ENCODE measurements around the gene RPL15.

RPL15 gene

DNA sequence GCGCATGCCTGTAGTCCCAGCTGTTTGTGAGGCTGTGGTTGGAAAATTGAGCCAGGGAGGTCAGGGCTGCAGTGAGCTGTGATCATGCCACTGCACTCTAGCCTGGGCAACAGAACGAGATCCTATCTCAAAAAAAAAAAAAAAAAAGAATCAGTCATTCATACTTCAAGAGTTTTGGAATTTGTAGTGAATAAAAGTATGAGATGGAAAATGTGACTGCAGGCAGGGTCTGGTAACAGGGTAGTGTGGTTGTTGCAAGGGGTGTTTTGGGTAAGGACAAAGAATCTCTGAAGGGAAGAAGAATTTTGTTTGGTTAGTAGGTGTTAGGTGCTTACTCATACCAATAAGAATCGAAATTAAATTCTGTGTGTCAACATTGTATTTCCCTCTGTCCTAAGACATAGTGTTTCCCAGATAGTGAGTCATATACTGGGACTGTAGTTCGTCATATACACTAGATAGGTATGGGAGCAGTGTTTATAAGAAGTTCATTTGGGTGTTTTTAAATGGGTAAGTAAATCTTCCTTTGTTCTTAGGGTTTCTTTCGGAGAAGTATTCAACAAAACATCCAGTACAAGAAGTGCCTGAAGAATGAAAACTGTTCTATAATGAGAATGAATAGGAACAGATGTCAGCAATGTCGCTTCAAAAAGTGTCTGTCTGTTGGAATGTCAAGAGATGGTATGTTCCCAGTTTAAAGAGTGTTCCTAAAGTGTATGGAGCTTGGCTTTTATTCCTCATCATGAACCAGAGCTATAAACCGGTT lies 42.4 kb downstream of the RPL15 start:
- H3K9me3 ChIP-seq, result no peaks in the 10 kb centered on the region
- no peak overlapping the region for H3K4me3 ChIP-seq
- intact Hi-C loops (cut with DNase I; ENCODE audit: low total_unique reads), result no loop called here
- peak overlapping the region in 1 of 2 donors; percentile 18 for H3K27ac ChIP-seq
- no peak for TF ChIP-seq CTCF (IDR thresholded peaks at IDR 0.05)
- no peak for DNase-seq
- no peaks in the 10 kb centered on the region for H3K27me3 ChIP-seq
- H3K36me3 ChIP-seq, result peaks cover 19 to 46% (median 33%) of the 10 kb centered on the region in 3 donors
- peaks cover 0 to 74% (median 19%) of the 10 kb centered on the region in 4 donors for H3K4me1 ChIP-seq

GRCh38 chr3:23960649-23961048 lies 43.7 kb downstream of the RPL15 start:
- Histone ChIP-seq H3K4me3 (no peak overlapping the region), H3K27me3 (no peaks in the 10 kb centered on the region), H3K9me3 (no peaks in the 10 kb centered on the region), H3K27ac (no peak overlapping the region), H3K4me1 (peaks cover 0 to 74% (median 23%) of the 10 kb centered on the region in 4 donors), H3K36me3 (peaks cover 21 to 43% (median 42%) of the 10 kb centered on the region in 3 donors)
- TF ChIP-seq CTCF (IDR thresholded peaks at IDR 0.05), result no peak
- DNase-seq, result no peak
- intact Hi-C loops (cut with DNase I; ENCODE audit: low total_unique reads), result no loop called here

DNA sequence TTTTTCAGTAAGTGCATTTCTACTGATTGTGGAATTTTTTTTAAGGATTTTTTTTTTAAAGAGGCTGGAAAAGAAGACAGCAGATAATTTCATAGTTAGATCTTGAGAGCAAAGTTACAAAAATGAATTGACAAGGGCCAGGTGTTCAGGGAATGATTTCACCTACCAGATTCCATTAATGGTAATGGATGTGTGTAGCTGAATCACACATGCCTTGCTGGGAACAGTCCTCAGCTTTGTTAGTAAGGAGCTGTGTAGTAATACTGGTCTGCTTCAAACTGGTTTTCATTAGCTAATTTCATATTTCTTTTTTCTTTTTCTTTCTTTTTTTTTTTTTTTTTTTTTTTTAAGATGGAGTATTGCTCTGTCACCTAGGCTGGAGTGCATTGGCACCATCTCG lies 44.1 kb downstream of the RPL15 start:
- no peak overlapping the region for H3K4me3 ChIP-seq
- no peaks in the 10 kb centered on the region for H3K27me3 ChIP-seq
- H3K36me3 ChIP-seq, result peaks cover 21 to 46% (median 43%) of the 10 kb centered on the region in 3 donors
- H3K4me1 ChIP-seq, result peaks cover 0 to 74% (median 27%) of the 10 kb centered on the region in 4 donors
- no peaks in the 10 kb centered on the region for H3K9me3 ChIP-seq
- no peak overlapping the region for H3K27ac ChIP-seq
- DNase-seq, result no peak
- intact Hi-C loops (cut with DNase I; ENCODE audit: low total_unique reads), result no loop called here
- no peak for TF ChIP-seq CTCF (IDR thresholded peaks at IDR 0.05)

DNA sequence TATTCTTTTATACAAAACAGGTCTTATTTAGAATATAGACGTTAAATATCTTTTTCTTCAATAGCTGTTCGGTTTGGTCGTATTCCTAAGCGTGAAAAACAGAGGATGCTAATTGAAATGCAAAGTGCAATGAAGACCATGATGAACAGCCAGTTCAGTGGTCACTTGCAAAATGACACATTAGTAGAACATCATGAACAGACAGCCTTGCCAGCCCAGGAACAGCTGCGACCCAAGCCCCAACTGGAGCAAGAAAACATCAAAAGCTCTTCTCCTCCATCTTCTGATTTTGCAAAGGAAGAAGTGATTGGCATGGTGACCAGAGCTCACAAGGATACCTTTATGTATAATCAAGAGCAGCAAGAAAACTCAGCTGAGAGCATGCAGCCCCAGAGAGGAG lies 45.0 kb downstream of the RPL15 start:
- intact Hi-C loops (cut with DNase I; ENCODE audit: low total_unique reads), result no loop called here
- Histone ChIP-seq H3K4me3 (no peak overlapping the region), H3K27ac (no peak overlapping the region), H3K36me3 (peaks cover 21 to 53% (median 43%) of the 10 kb centered on the region in 3 donors), H3K27me3 (no peaks in the 10 kb centered on the region), H3K9me3 (no peaks in the 10 kb centered on the region), H3K4me1 (peaks cover 0 to 74% (median 31%) of the 10 kb centered on the region in 4 donors)
- DNase-seq, result no peak
- TF ChIP-seq CTCF (IDR thresholded peaks at IDR 0.05), result no peak

- Histone ChIP-seq H3K9me3 (no peaks in the 10 kb centered on the region), H3K27ac (peak overlapping the region in 1 of 2 donors; percentile 13), H3K27me3 (no peaks in the 10 kb centered on the region), H3K4me3 (no peak overlapping the region), H3K36me3 (peaks cover 24 to 64% (median 35%) of the 10 kb centered on the region in 3 donors), H3K4me1 (peaks cover 0 to 73% (median 27%) of the 10 kb centered on the region in 4 donors)
- TF ChIP-seq CTCF (IDR thresholded peaks at IDR 0.05), result no peak
- DNase-seq, result no peak
- intact Hi-C loops (cut with DNase I; ENCODE audit: low total_unique reads), result no loop called here
Measured at GRCh38 chr3:23964537-23965235, 47.8 kb downstream of the RPL15 start.

Data from tibial artery (tissue), 4 donors.